Vagina (tissue), 2 donors: ENCODE data around the gene CKAP4. TPM values are rescaled to one million over a fixed set of nuclear protein-coding genes. Genes with fewer than 3 reads are reported as not detected.

Experiments used
- DNase-seq, 2 donors: peaks; one replicate each; pipeline ENCODE4 v3.0.0-alpha.2; 2017; ENCODE audit errors: extremely low spot score in 2 of 2
- H3K27ac ChIP-seq: fragments of 200-600 bp; sonication (generic); one replicate; pipeline ENCODE4 v1.5.1; 2019
- H3K27me3 ChIP-seq: fragments of 200-600 bp; sonication (generic); one replicate; pipeline ENCODE4 v1.5.1; 2019
- H3K36me3 ChIP-seq, 2 donors: fragments of 200-600 bp; sonication (generic); one replicate each; pipeline ENCODE4 v1.5.1; 2017 to 2019
- H3K4me1 ChIP-seq: fragments of 200-600 bp; sonication (generic); one replicate; pipeline ENCODE4 v1.5.1; 2019
- H3K4me3 ChIP-seq, 2 donors: fragments of 200-600 bp; sonication (generic); 1 replicate in 1 of 2; 2 replicates in 1 of 2; pipeline ENCODE4 v1.5.1; 2016 to 2019
- H3K9me3 ChIP-seq: fragments of 200-600 bp; sonication (generic); one replicate; pipeline ENCODE4 v1.5.1; 2019
- POLR2A ChIP-seq, 2 donors: fragments of 450-650 bp; IDR thresholded peaks; one replicate each; pipeline ENCODE4 v1.6.1; 2017; ENCODE audit warnings: antibody characterized with exemption in 2 of 2, mild to moderate bottlenecking in 2 of 2, moderate library complexity in 2 of 2
- POLR2AphosphoS5 ChIP-seq, 2 donors: sonication (generic); formaldehyde crosslinking; IDR thresholded peaks; one replicate each; pipeline ENCODE4 v1.9.0; 2017; ENCODE audit warnings: antibody characterized with exemption in 2 of 2, mild to moderate bottlenecking in 2 of 2, low read depth in 1 of 2; ENCODE audit not compliant: insufficient read depth in 1 of 2
- intact Hi-C: fragments of 100-400 bp; cut with DNase I; formaldehyde crosslinking; loops from one replicate; pipeline ENCODE4 v1.15.1; 2023
- total RNA-seq: library from RNA; depleted of rRNA; stranded (reverse); fragments of >200 nt; gene quantifications from one replicate; pipeline ENCODE4 v1.2.3, GENCODE V29; 2016
- TF ChIP-seq, protein P1 (sequence below), 3 experiments: fragments of 450-650 bp in 2 of 3; fragments of 200-600 bp in 1 of 3; sonication (generic) in 1 of 3; IDR thresholded peaks; one replicate each; pipeline ENCODE4 v1.5.1; 2017 to 2019; ENCODE audit warnings: antibody characterized with exemption in 3 of 3, mild to moderate bottlenecking in 2 of 3, moderate library complexity in 2 of 3

CKAP4 gene
- total RNA-seq, 1 donor from 2014 or later = 42.5 TPM

DNA sequence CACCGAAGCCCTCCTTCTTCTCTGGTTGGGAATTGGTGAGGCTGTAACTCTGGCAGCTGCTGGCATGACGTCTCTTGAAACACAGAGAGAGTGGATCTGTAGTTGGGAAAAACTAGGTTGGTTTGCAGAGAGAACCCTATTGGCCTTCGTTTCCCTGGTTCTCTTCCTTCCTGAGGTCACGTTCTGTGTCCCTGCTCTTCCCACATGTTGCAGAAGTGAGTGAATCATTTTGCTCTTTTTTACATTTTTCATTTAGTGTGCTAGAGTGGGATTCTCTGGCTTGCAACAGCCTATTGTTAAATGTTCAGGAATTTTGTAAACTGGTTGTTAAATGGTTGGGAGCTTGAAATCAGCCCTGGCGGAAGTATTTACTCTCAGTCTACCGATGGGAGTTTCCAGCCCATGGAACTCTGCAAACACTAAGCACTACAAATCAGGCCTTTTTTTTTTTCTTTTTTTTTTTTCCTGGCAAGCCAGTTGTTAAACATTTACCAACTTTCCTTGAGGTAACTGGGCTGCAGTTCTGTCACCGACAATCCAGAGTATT is 26.8 kb upstream of the CKAP4 start:
- H3K27me3 ChIP-seq = no peaks in the 10 kb centered on the region
- no peak for DNase-seq
- no peaks in the 10 kb centered on the region for H3K36me3 ChIP-seq
- H3K9me3 ChIP-seq = no peaks in the 10 kb centered on the region
- H3K4me1 ChIP-seq = no peaks in the 10 kb centered on the region
- H3K4me3 ChIP-seq = no peak overlapping the region
- H3K27ac ChIP-seq = peak overlapping the region; percentile 29
- intact Hi-C loops = no loop called here
- no peak for TF ChIP-seq POLR2A (IDR thresholded peaks at IDR 0.05)
- TF ChIP-seq, protein P1, sequence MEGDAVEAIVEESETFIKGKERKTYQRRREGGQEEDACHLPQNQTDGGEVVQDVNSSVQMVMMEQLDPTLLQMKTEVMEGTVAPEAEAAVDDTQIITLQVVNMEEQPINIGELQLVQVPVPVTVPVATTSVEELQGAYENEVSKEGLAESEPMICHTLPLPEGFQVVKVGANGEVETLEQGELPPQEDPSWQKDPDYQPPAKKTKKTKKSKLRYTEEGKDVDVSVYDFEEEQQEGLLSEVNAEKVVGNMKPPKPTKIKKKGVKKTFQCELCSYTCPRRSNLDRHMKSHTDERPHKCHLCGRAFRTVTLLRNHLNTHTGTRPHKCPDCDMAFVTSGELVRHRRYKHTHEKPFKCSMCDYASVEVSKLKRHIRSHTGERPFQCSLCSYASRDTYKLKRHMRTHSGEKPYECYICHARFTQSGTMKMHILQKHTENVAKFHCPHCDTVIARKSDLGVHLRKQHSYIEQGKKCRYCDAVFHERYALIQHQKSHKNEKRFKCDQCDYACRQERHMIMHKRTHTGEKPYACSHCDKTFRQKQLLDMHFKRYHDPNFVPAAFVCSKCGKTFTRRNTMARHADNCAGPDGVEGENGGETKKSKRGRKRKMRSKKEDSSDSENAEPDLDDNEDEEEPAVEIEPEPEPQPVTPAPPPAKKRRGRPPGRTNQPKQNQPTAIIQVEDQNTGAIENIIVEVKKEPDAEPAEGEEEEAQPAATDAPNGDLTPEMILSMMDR (IDR thresholded peaks at IDR 0.05) = no peak
- TF ChIP-seq POLR2AphosphoS5 (IDR thresholded peaks at IDR 0.05; ENCODE audit: insufficient read depth in 1 of 2, low read depth in 1 of 2) = no peak

DNA sequence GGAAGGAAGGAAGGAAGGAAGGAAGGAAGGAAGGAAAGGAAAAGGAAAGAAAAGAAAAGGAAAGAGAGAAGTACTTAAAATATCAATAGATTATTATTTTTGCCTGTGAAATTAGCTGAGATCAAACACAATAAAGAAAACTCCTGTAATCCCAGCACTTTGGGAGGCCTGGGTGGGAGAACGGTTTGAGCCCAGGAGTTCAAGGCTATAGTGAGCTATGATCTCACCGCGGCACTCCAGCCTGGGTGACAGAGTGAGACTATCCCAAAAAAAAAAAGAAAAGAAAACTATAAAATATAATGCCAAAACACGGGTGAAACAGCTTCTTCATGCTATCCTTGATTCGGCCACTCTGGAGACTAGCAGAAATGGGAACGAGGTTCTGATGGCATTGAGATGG is 26.2 kb upstream of the CKAP4 start:
- DNase-seq = no peak
- intact Hi-C loops = no loop called here

DNA sequence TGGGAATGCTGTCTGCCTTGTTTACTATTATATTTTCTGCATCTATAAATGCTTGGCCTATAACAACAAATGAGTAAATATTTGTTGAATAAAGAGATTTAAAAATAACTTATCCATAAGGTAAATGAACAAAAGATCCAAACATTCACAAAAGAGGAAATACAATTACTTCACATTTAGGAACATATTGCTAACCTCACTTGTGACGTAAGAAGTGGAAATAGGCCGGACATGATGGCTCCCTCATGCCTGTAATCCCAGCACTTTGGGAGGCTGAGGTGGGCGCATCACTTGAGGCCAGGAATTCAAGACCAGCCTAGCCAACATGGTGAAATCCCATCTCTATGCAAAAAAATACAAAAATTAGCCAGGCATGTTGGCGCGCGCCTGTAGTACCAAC is 25.7 kb upstream of the CKAP4 start:
- intact Hi-C loops = no loop called here
- Histone ChIP-seq H3K4me3 (no peak overlapping the region), H3K36me3 (no peaks in the 10 kb centered on the region), H3K4me1 (no peaks in the 10 kb centered on the region), H3K27me3 (no peaks in the 10 kb centered on the region), H3K9me3 (no peaks in the 10 kb centered on the region), H3K27ac (no peak overlapping the region)
- DNase-seq = no peak
- TF ChIP-seq POLR2A (IDR thresholded peaks at IDR 0.05) (no peak), POLR2AphosphoS5 (IDR thresholded peaks at IDR 0.05; ENCODE audit: insufficient read depth in 1 of 2, low read depth in 1 of 2) (no peak)
- TF ChIP-seq, protein P1 (IDR thresholded peaks at IDR 0.05) = no peak

More for the DNA sequence above, 26.2 kb upstream of the CKAP4 start:
- Histone ChIP-seq H3K4me3 (no peak overlapping the region), H3K9me3 (no peaks in the 10 kb centered on the region), H3K27me3 (no peaks in the 10 kb centered on the region), H3K27ac (peak overlapping the region; percentile 29), H3K36me3 (no peaks in the 10 kb centered on the region), H3K4me1 (no peaks in the 10 kb centered on the region)
- TF ChIP-seq POLR2AphosphoS5 (IDR thresholded peaks at IDR 0.05; ENCODE audit: insufficient read depth in 1 of 2, low read depth in 1 of 2) = no peak
- no peak for TF ChIP-seq POLR2A (IDR thresholded peaks at IDR 0.05)
- TF ChIP-seq, protein P1 (IDR thresholded peaks at IDR 0.05) = no peak

DNA sequence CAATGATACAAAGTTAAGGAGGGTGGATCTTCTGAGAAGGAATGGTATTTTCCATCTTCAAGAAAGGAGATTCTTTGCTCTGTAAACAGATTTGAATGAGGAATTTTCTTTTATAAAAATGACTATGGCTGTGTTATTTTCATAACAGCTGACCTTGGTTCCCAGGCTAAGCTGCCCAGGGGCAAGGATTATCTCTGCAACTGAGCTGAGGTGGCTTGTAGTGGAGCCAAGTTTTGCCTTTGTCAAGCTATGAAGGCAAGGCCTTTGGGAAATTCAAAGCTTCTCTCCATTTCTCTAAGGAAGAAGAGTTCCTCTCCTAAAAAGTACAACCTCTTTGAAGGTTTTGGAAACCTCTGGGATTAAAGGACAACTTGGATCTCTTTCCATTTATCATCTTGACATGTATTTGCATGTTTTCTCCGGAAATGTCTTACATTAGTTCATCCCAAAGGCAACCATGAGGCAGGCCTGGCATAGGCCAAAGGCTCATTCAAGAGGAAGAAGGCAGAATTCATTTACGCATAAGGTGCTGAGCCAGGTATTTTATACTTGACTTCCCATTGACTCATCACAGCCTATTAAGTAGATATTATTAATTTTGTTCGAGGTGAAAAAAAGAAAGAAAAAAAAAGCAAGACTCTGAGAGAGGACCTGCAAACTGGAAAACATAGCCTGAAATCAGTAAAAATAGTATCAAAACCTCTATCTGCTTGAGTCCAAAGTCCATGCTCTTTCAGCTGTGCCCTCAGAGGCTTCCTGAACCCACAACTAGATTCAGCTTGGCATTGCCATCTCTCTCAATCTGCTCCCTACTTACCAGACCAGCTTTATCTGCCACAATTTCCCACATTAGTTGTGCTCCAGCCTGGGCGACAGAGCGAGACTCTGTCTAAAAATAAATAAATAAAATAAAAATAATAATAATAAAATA is 24.0 kb upstream of the CKAP4 start:
- Histone ChIP-seq H3K27ac (no peak overlapping the region), H3K27me3 (no peaks in the 10 kb centered on the region), H3K9me3 (no peaks in the 10 kb centered on the region), H3K4me1 (no peaks in the 10 kb centered on the region), H3K4me3 (no peak overlapping the region), H3K36me3 (no peaks in the 10 kb centered on the region)
- TF ChIP-seq POLR2A (IDR thresholded peaks at IDR 0.05) = no peak
- TF ChIP-seq, protein P1 (IDR thresholded peaks at IDR 0.05) = no peak
- no peak for TF ChIP-seq POLR2AphosphoS5 (IDR thresholded peaks at IDR 0.05; ENCODE audit: insufficient read depth in 1 of 2, low read depth in 1 of 2)
- no peak for DNase-seq
- intact Hi-C loops = no loop called here
